ENCODE measurements around the gene TAF4.

- TF ChIP-seq SETDB1 (IDR thresholded peaks at IDR 0.05; ENCODE audit: insufficient read length, low read length) = no peak
- TF ChIP-seq CTCF (tag by site-specific recombination; IDR thresholded peaks at IDR 0.05) = no peak
Observed at GRCh38 chr20:61997891-61998290, 67.8 kb downstream of the TAF4 start.

Data from HEK293 (cell line).